ENCODE results near the gene CRIP2. TPM values are rescaled to one million over a fixed set of nuclear protein-coding genes. Genes with fewer than 3 reads are reported as not detected.
A peak's percentile ranks its signal among the peaks of the same experiment; 100 is the strongest.

The CRIP2 gene
- total and polyA plus RNA-seq, 2 donors (not counting 1 experiment from before 2014, with no cell fraction given): 6.0 to 81.6 TPM

DNA sequence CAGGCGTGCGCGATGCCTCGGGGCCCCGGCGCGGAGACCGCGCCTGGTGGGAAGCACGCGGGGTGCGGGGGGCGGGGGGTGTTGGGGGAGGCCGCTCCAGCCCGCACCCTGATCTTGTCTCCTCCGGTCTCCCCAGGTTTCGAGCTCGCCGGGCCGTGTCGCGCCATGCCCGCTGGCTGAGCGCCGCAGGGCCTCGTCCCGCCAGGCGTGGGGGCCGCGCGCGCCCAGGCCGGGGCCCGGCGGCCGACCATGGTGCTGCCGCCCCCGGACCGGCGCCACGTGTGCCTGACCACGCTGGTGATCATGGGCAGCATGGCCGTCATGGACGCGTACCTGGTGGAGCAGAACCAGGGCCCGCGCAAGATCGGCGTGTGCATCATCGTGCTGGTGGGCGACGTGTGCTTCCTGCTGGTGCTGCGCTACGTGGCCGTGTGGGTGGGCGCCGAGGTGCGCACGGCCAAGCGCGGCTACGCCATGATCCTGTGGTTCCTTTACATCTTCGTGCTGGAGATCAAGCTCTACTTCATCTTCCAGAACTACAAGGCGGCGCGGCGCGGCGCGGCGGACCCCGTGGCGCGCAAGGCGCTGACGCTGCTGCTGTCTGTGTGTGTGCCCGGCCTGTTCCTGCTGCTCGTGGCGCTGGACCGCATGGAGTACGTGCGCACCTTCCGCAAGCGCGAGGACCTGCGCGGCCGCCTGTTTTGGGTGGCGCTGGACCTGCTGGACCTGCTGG lies 54.1 kb downstream of the CRIP2 start:
- peak; percentile 69 for DNase-seq
- intact Hi-C loops (cut with micrococcal nuclease): loop anchor here (1.0 to 5.0 kb wide), 4 partner anchors 37 to 438 kb away; partner anchors contain the start of gene TEDC1
- ChIA-PET CTCF (interaction anchor here (1.0 to 2.4 kb wide), 9 partner anchors 39 to 324 kb away, joined by 3 to 16 read pairs (median 4); no protein-coding TSS in a partner anchor), POLR2A (interaction anchor here (0.6 kb wide), 1 partner anchor 27 kb away, joined by 4 read pairs; no protein-coding TSS in a partner anchor)
- H3K9me3 Mint-ChIP-seq (ENCODE audit: insufficient read depth): no peaks in the 10 kb centered on the region
- H3K79me2 ChIP-seq (ENCODE audit: control insufficient read depth, insufficient read depth, low read length): no peaks in the 10 kb centered on the region
- ATAC-seq (ENCODE audit: low read depth): no peak
- peaks cover 14% of the 10 kb centered on the region for H4K20me1 ChIP-seq (ENCODE audit: control insufficient read depth, insufficient read depth, low read length, poor library complexity, severe bottlenecking)
- peak overlapping the region; percentile 1 to 66 (median 58) for H3K4me3 ChIP-seq (ENCODE audit: control extremely low read depth in 1 of 5, extremely low read depth in 1 of 5, insufficient read depth in 1 of 5, low read depth in 2 of 5, low read length in 4 of 5)
- TF ChIP-seq EZH2 (IDR thresholded peaks at IDR 0.05; ENCODE audit: borderline replicate concordance, insufficient read depth, low read depth, low read length, poor library complexity, severe bottlenecking): no peak
- TF ChIP-seq, protein P1, sequence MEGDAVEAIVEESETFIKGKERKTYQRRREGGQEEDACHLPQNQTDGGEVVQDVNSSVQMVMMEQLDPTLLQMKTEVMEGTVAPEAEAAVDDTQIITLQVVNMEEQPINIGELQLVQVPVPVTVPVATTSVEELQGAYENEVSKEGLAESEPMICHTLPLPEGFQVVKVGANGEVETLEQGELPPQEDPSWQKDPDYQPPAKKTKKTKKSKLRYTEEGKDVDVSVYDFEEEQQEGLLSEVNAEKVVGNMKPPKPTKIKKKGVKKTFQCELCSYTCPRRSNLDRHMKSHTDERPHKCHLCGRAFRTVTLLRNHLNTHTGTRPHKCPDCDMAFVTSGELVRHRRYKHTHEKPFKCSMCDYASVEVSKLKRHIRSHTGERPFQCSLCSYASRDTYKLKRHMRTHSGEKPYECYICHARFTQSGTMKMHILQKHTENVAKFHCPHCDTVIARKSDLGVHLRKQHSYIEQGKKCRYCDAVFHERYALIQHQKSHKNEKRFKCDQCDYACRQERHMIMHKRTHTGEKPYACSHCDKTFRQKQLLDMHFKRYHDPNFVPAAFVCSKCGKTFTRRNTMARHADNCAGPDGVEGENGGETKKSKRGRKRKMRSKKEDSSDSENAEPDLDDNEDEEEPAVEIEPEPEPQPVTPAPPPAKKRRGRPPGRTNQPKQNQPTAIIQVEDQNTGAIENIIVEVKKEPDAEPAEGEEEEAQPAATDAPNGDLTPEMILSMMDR (IDR thresholded peaks at IDR 0.05): no peak
- no peaks in the 10 kb centered on the region for H3K36me3 ChIP-seq (replicated peaks in 1 of 2; ENCODE audit: control extremely low read depth in 1 of 2, control insufficient read depth in 1 of 2, extremely low read depth in 1 of 2, insufficient read depth in 2 of 2, low read length in 1 of 2)
- H3K9ac ChIP-seq (ENCODE audit: low read length): peak overlapping the region; percentile 76
- H3K9me3 ChIP-seq (ENCODE audit: control extremely low read depth in 1 of 3, control insufficient read depth in 2 of 3, insufficient read depth in 1 of 3, low read length in 2 of 3): peaks cover 0 to 21% (median 0%) of the 10 kb centered on the region in 3 donors
- peaks cover 0 to 48% (median 9%) of the 10 kb centered on the region in 4 experiments for H3K27me3 ChIP-seq (replicated peaks in 1 of 4; ENCODE audit: control extremely low read depth in 1 of 4, control insufficient read depth in 3 of 4, insufficient read depth in 4 of 4, low read length in 3 of 4)
- H2AFZ ChIP-seq (ENCODE audit: insufficient read depth, low read depth, low read length, poor library complexity, severe bottlenecking): peak overlapping the region; percentile 93
- H3K27ac ChIP-seq (ENCODE audit: low read length in 2 of 2): no peak overlapping the region
- WGBS (ENCODE audit: insufficient coverage): 21% methylated on average over 83 of the region's 89 CpGs
- H3K27me3 Mint-ChIP-seq: no peaks in the 10 kb centered on the region
- peaks cover 57% of the 10 kb centered on the region for H3K4me1 Mint-ChIP-seq
- peaks cover 64 to 71% of the 10 kb centered on the region in 2 donors for H3K4me1 ChIP-seq (ENCODE audit: control insufficient read depth in 2 of 2, insufficient read depth in 2 of 2, low read length in 2 of 2)
- H3K27ac Mint-ChIP-seq: peak overlapping the region; percentile 78
- H3K4me3 Mint-ChIP-seq: peak overlapping the region; percentile 87
- H3K4me2 ChIP-seq (replicated peaks; ENCODE audit: low read depth, low read length, poor library complexity, severe bottlenecking): peak overlapping the region; percentile 100

DNA sequence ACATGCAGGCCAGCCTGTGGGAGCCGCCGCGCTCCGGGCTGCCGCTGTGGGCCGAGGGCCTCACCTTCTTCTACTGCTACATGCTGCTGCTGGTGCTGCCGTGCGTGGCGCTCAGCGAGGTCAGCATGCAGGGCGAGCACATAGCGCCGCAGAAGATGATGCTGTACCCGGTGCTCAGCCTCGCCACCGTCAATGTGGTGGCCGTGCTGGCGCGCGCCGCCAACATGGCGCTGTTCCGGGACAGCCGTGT lies 54.6 kb downstream of the CRIP2 start:
- CTCF ChIA-PET: interaction anchor here (1.4 to 2.4 kb wide), 4 partner anchors 39 to 158 kb away, joined by 4 to 16 read pairs (median 10); no protein-coding TSS in a partner anchor
- Mint-ChIP-seq H3K9me3 (ENCODE audit: insufficient read depth) (no peaks in the 10 kb centered on the region), H3K4me3 (peak overlapping the region; percentile 87), H3K4me1 (peaks cover 61% of the 10 kb centered on the region), H3K27ac (peak overlapping the region; percentile 78), H3K27me3 (no peaks in the 10 kb centered on the region)
- Histone ChIP-seq H3K4me3 (ENCODE audit: control extremely low read depth in 1 of 5, extremely low read depth in 1 of 5, insufficient read depth in 1 of 5, low read depth in 2 of 5, low read length in 4 of 5) (peak overlapping the region in 4 of 5 experiments; percentile 1 to 61 (median 50)), H3K4me2 (replicated peaks; ENCODE audit: low read depth, low read length, poor library complexity, severe bottlenecking) (peak overlapping the region; percentile 100), H3K4me1 (ENCODE audit: control insufficient read depth in 2 of 2, insufficient read depth in 2 of 2, low read length in 2 of 2) (peaks cover 64 to 71% of the 10 kb centered on the region in 2 donors), H3K36me3 (replicated peaks in 1 of 2; ENCODE audit: control extremely low read depth in 1 of 2, control insufficient read depth in 1 of 2, extremely low read depth in 1 of 2, insufficient read depth in 2 of 2, low read length in 1 of 2) (no peaks in the 10 kb centered on the region), H3K27ac (ENCODE audit: low read length in 2 of 2) (no peak overlapping the region), H3K27me3 (replicated peaks in 1 of 4; ENCODE audit: control extremely low read depth in 1 of 4, control insufficient read depth in 3 of 4, insufficient read depth in 4 of 4, low read length in 3 of 4) (peaks cover 0 to 48% (median 9%) of the 10 kb centered on the region in 4 experiments), H3K9me3 (ENCODE audit: control extremely low read depth in 1 of 3, control insufficient read depth in 2 of 3, insufficient read depth in 1 of 3, low read length in 2 of 3) (peaks cover 0 to 21% (median 0%) of the 10 kb centered on the region in 3 donors), H3K79me2 (ENCODE audit: control insufficient read depth, insufficient read depth, low read length) (no peaks in the 10 kb centered on the region), H4K20me1 (ENCODE audit: control insufficient read depth, insufficient read depth, low read length, poor library complexity, severe bottlenecking) (peaks cover 14% of the 10 kb centered on the region), H3K9ac (ENCODE audit: low read length) (peak overlapping the region; percentile 76), H2AFZ (ENCODE audit: insufficient read depth, low read depth, low read length, poor library complexity, severe bottlenecking) (peak overlapping the region; percentile 93)
- POLR2A ChIA-PET: no interaction called here
- intact Hi-C loops (cut with micrococcal nuclease): loop anchor here (2.0 to 5.0 kb wide), 3 partner anchors 80 to 438 kb away; no protein-coding TSS in a partner anchor
- TF ChIP-seq EZH2 (IDR thresholded peaks at IDR 0.05; ENCODE audit: borderline replicate concordance, insufficient read depth, low read depth, low read length, poor library complexity, severe bottlenecking): no peak
- TF ChIP-seq, protein P1 (IDR thresholded peaks at IDR 0.05): no peak
- WGBS (ENCODE audit: insufficient coverage): 32% methylated on average over 24 of the region's 24 CpGs
- ATAC-seq (ENCODE audit: low read depth): no peak
- DNase-seq: no peak

All from B cell (primary cell).